SK-N-MC (cell line): ENCODE measurements around the gene KRTAP12-2.

Experiments
- DNase-seq: peaks from one replicate; pipeline ENCODE4 v3.0.0-alpha.2; 2011; ENCODE audit warnings: low read depth, low spot score
- H3K27ac ChIP-seq: fragments of 200-600 bp; sonication (generic); 2 replicates; pipeline ENCODE4 v1.5.1; 2016; ENCODE audit warnings: mixed run types
- H3K36me3 ChIP-seq: fragments of 200-600 bp; sonication (generic); 2 replicates; pipeline ENCODE4 v1.6.1; 2017; ENCODE audit warnings: antibody characterized with exemption, low read length, mixed read lengths; ENCODE audit not compliant: insufficient read depth
- H3K4me3 ChIP-seq: fragments of 200-600 bp; sonication (generic); 2 replicates; pipeline ENCODE4 v1.5.1; 2016
- H3K9ac ChIP-seq: fragments of 200-600 bp; sonication (generic); 2 replicates; pipeline ENCODE4 v1.8.0; 2017; ENCODE audit warnings: mixed run types, mixed read lengths; ENCODE audit not compliant: insufficient read length
- H3K9me3 ChIP-seq: fragments of 200-600 bp; sonication (generic); 2 replicates; pipeline ENCODE4 v1.6.1; 2017; ENCODE audit warnings: low read depth, mild to moderate bottlenecking, antibody characterized with exemption, low read length, moderate library complexity, mixed read lengths
- EZH2 ChIP-seq: fragments of 200-600 bp; sonication (generic); IDR thresholded peaks from one replicate; pipeline ENCODE4 v1.6.1; 2017; ENCODE audit warnings: antibody characterized with exemption
- FOXP2 ChIP-seq: optimal IDR thresholded peaks from 2 replicates; pipeline ENCODE3; 2011; ENCODE audit warnings: mild to moderate bottlenecking, moderate library complexity; ENCODE audit not compliant: insufficient read depth; ENCODE audit errors: extremely low read length, control extremely low read depth
- POLR2AphosphoS5 ChIP-seq: IDR thresholded peaks from 2 replicates; pipeline ENCODE4 v1.6.1; 2012; ENCODE audit warnings: mild to moderate bottlenecking, low read depth, low read length, borderline replicate concordance

Gene KRTAP12-2

GRCh38 chr21:44666401-44667320 lies at the start of gene KRTAP12-2:
KRTAP12-2 (minus strand) TSS chr21:44666927; CDS start chr21:44666886, 41 bp downstream.
- Histone ChIP-seq H3K9ac (no peak within 1 kb of the TSS), H3K9me3 (peaks cover 16% of the 10 kb centered on the region), H3K4me3 (no peak within 1 kb of the TSS), H3K27ac (no peak within 1 kb of the TSS), H3K36me3 (peaks cover 18% of the 10 kb centered on the region; the same call in 1 of the 2 replicates)
- no peak for DNase-seq
- TF ChIP-seq EZH2 (no peak), FOXP2 (no peak), POLR2AphosphoS5 (no peak)

DNA sequence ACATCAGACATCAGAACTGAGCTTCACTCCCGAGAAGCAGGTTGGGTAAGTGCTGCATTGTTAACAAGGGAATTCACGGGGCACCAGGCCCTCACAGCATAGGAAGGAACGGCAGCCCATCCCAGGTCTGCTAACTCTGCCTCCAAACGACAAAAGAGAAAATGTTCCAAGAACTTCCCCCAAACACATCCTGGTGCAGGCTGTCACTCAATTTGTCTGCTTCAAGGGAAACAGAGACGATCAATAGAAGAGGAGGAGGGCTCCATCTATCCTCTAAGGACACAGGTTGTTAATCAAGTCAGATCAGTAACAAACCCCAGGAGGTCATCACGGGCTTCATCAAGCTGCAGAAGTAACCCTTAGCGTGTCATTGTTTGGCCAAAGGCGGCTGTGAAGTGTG lies 48.2 kb upstream of the KRTAP12-2 start:
- Histone ChIP-seq H3K36me3 (peaks cover 31% of the 10 kb centered on the region), H3K27ac (peak overlapping the region; percentile 4; the same call in 1 of the 2 replicates), H3K9ac (no peak overlapping the region), H3K4me3 (no peak overlapping the region), H3K9me3 (no peaks in the 10 kb centered on the region)
- DNase-seq: no peak
- TF ChIP-seq FOXP2: no peak
- no peak for TF ChIP-seq POLR2AphosphoS5
- no peak for TF ChIP-seq EZH2

DNA sequence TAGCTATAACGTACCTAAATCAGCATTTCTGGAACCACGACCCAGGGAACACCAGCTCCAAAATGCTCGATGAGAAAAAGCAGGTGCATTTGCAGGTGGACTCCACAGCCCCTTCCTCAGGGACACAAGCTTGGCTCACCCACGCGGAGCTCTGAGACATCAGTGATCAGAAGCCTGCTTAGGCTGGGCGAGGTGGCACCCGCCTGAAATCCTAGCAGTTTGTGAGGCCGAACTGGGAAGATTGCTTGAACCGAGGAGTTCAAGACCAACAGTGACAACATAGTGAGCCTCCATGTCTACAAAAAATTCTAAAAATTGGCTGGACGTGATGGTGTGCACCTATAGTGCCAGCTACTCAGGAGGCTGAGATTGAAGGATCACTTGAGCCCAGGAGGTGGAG lies 47.1 kb upstream of the KRTAP12-2 start:
- Histone ChIP-seq H3K36me3 (peaks cover 26% of the 10 kb centered on the region), H3K27ac (no peak overlapping the region), H3K9ac (no peak overlapping the region), H3K9me3 (no peaks in the 10 kb centered on the region), H3K4me3 (no peak overlapping the region)
- no peak for TF ChIP-seq FOXP2
- TF ChIP-seq EZH2: no peak
- TF ChIP-seq POLR2AphosphoS5: no peak
- no peak for DNase-seq

- Histone ChIP-seq H3K9ac (no peak overlapping the region), H3K27ac (no peak overlapping the region), H3K9me3 (no peaks in the 10 kb centered on the region), H3K4me3 (no peak overlapping the region), H3K36me3 (peaks cover 23% of the 10 kb centered on the region)
- no peak for DNase-seq
- TF ChIP-seq FOXP2 (no peak), EZH2 (no peak), POLR2AphosphoS5 (no peak)
Measured at GRCh38 chr21:44713130-44713529, 46.4 kb upstream of the KRTAP12-2 start.

DNA sequence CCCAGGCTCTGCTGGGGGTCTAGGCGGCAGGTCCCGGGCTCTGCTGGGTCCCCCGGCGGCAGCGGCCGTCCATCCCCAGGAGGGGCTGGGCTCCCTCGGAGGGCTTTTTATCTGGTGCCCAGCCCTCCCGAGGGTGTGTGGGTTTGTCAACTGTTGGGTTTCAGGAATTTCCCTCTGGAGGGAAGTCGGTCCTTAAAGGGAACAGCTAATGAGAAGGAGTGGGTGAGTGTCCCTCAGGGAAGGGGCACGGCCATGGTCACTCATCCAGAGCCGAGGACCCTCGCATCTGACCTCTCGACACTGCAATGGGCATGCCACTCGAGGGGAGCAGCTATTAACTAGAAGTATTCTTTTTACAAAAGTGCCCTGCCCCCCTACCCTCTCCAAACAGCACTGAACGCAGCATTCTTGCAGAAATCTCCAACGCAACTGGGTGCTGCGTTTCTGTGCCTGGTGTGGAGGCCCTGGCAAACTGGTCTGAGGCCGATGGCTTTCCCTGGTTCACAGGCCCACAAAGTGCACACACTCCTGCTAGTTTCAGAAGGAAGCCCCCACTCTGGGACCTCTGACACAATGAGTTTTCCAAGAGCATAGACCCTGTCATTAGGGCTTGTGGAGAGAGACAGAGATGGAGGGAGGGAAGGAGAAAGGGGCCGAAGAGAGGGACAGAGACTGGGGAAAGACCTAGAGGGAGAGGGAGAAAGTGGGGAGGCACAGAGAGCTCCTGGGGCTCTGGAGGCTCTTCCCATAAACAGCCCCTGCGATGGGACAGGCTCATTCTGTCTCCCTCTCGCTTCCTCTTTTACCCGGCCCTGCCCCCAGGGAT lies 45.7 kb upstream of the KRTAP12-2 start:
- Histone ChIP-seq H3K36me3 (peaks cover 23% of the 10 kb centered on the region), H3K27ac (peak overlapping the region; percentile 25; the same call in 1 of the 2 replicates), H3K9ac (no peak overlapping the region), H3K9me3 (no peaks in the 10 kb centered on the region), H3K4me3 (no peak overlapping the region)
- no peak for DNase-seq
- TF ChIP-seq FOXP2 (no peak), POLR2AphosphoS5 (no peak), EZH2 (no peak)

- no peak within 1 kb of the TSS for H3K9ac ChIP-seq
- H3K36me3 ChIP-seq: peaks cover 17% of the 10 kb centered on the region
- DNase-seq: no peak
- H3K9me3 ChIP-seq: no peaks in the 10 kb centered on the region
- no peak within 1 kb of the TSS for H3K4me3 ChIP-seq
- TF ChIP-seq FOXP2 (no peak), EZH2 (no peak), POLR2AphosphoS5 (no peak)
- H3K27ac ChIP-seq: peak within 1 kb of the TSS; percentile 50; the same call in 1 of the 2 replicates
Measured at GRCh38 chr21:44711327-44712202, 44.8 kb upstream of the KRTAP12-2 start, which contains the start of gene TSPEAR. TSPEAR (minus strand) TSS chr21:44711572; CDS start chr21:44711514, 58 bp downstream.

DNA sequence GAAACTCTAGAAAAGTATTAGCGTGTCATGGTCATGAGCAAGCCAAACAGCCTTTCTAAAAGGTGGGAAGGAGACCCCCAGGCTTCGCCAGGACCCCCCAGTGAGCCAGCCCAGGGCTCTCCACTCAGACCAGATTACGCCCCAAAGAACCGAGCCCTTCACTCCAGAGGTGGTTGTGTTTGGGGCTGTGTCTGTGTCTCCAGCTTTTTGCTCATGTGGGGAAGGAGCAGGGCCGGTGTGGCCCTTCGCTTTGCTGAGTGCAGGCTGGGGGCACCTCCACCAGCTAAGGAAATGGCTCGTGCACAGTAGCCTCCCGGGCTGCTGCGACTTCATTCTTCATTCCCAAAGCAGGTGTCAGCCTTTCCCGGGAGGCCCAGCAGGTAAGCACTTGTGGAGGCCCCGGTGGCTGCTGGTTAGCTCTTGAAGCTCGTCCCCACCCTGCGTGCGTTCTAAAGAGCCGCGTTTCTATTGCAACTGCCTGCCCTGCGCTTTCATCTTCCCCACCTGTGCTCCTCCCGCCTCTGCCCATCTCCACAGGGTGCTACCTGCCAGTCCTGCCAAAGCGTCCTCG lies 44.1 kb upstream of the KRTAP12-2 start:
- Histone ChIP-seq H3K27ac (peak overlapping the region; percentile 50; the same call in 1 of the 2 replicates), H3K9me3 (no peaks in the 10 kb centered on the region), H3K4me3 (no peak overlapping the region), H3K36me3 (peaks cover 10% of the 10 kb centered on the region), H3K9ac (no peak overlapping the region)
- no peak for DNase-seq
- TF ChIP-seq EZH2 (no peak), FOXP2 (no peak), POLR2AphosphoS5 (no peak)
